Glomerular endothelial cell (primary cell): ENCODE data around the gene DCDC2C. TPM values are rescaled to one million over a fixed set of nuclear protein-coding genes. Genes with fewer than 3 reads are reported as not detected.
"Not testable (repeated sequence)": the region's sequence is repeated elsewhere in the genome, so short reads cannot be mapped to it uniquely, and the experiment has no call there.

Experiments
- DNase-seq: peaks from one replicate; pipeline ENCODE4 v3.0.0-alpha.2; 2011; ENCODE audit warnings: low read depth, low spot score; ENCODE audit errors: extremely low read depth
- total RNA-seq: library from RNA; depleted of rRNA; stranded (reverse); fragments of >200 nt; gene quantifications from 2 replicates; pipeline ENCODE4 v1.2.3, GENCODE V29; 2015

The DCDC2C gene, protein sequence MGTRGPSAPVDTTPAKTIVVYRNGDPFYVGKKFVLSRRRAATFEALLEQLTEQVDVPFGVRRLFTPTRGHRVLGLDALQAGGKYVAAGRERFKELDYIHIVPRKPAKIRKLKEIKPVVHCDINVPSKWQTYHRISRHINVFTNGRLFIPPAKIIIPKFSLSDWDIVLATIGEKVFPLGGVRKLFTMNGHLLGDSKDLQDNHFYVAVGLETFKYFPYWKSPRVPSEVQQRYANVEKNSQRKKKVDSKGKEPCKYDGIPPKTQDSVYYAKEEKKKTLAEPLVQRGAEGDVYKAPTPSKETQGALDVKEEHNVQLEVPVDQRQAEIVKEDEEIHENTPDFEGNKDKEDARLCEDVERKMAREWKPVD
- total RNA-seq: not detected in 2 replicates

GRCh38 chr2:3703236-3703756, at the start of gene DCDC2C:
DCDC2C (plus strand) TSS chr2:3703575; CDS start chr2:3703752, 177 bp downstream.
- no peak for DNase-seq

GRCh38 chr2:3654011-3654410, 49.4 kb upstream of the DCDC2C start:
- DNase-seq: no peak

- DNase-seq: no peak
Observed at GRCh38 chr2:3654531-3655225, 48.7 kb upstream of the DCDC2C start.

- DNase-seq: no peak
Observed at GRCh38 chr2:3655871-3656761, 47.3 kb upstream of the DCDC2C start.

DNA sequence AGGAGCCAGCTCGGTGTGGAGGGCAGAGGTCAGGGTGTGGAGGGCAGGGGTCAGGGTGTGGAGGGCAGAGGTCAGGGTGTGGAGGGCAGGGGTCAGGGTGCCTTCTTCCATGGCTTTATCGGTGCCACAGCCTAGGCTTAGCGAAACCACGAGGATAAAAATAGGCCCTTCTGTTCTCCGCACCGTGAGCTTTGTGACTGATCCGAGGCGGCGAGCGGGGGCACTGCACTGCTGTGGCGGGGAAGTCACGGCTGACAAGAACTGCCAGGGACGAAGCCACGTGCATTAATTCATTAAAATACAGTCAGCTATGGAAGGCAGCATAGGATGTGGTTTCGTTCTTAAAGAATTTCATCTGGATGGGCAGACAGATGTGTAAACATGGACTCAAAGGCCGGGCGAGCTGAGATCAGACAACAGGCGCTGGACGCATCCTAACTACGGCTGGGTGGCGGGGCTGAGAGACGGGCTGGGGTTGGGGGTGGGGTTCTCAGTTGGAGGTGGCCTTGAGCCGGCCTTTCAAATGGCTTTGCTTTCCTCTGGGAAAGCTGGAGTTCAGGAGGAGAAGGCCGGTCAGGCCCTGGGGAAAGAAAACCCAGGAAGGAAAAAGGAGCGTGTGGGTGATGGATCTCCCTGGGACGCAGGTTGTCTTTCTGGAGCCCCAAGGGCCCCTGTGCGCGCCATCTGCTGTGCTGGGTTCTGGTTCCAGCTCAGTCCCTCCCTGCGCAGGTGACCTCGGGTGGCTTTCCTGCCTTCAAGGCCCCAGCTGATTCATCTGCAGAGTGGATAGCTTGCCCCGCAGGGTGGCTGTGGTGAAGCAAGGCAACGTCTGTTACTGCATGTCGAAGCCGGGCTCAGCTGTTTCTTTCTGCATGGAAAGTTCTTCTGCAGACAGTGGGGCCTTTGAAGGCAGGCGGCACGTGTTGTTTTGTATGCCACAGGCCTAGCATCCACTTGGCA, 46.3 kb upstream of the DCDC2C start:
- no peak for DNase-seq

DNA sequence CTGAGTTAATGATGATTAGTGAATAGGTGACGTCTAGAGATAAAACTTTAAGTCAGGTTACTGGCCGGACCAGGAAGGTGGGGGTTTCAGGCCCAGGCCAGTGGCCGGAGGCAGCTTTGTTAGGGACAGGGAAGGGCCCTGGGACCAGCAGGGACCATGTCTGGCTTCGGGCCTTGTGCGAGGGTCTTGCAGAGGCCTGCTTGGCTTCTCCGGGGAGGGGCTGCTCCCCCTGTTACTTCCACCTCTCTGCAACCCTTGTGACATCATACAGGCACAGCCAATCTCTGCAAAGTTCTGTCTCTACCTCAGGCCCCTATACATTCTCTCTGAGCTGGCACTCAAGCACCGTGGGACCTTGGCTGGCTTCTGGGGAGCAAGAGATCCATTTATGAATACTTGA, 45.5 kb upstream of the DCDC2C start, which contains the start of gene ALLC:
TSS of gene ALLC (plus strand) at position 320 of the 400 bp plus-strand sequence. CDS start 12,958 bp downstream, outside the sequence.
- no peak for DNase-seq

DNA sequence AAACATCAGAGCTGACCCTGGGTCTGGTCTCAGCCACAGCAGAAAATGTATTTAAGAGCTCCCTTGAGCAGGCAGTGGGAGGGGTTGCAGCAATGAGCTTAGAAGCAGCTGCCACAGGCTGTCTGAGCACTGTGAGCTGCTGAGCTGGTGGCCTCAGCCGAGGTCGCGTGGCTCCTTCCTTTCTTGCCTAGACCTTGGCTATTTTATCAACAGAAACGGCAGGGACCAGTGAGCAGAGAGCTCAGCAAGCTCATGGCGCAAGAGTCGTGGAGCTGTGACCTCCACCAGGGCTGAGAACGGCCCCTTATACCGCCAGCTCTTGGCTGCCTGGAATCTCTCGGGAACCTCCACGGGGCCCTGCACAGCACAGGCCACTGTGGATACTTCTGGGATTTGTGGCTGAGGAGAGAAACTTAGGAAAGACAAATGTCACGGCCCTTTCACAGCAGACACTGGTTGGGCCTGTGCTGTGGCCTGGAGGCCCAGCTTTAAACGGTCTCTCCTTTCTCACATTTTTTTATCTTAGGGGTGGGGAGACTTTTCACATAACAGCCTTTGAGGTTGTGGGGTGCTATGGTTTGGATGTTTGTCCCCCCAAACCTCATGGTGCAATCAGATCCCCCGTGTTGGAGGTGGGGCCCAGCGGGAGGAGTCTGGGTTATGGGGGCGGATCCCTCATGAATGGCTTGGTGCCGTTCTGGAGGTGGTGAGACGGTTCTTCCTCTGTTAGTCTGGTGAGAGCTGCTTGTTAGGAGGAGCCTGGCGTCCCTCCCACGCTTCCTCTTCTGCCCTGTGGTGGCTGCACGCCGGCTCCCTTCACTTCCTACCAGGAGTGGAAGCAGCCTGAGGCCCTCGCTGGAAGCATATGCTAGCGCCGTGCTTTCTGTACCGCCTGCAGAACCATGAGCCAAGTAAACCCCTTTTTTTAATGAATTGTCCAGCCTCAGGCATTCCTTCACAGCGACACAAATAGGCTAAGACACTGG, 43.6 kb upstream of the DCDC2C start:
- no peak for DNase-seq

- not testable (repeated sequence) for DNase-seq
Observed at GRCh38 chr2:3660640-3661039, 42.7 kb upstream of the DCDC2C start.

- no peak for DNase-seq
Observed at GRCh38 chr2:3661149-3661660, 42.2 kb upstream of the DCDC2C start.

DNA sequence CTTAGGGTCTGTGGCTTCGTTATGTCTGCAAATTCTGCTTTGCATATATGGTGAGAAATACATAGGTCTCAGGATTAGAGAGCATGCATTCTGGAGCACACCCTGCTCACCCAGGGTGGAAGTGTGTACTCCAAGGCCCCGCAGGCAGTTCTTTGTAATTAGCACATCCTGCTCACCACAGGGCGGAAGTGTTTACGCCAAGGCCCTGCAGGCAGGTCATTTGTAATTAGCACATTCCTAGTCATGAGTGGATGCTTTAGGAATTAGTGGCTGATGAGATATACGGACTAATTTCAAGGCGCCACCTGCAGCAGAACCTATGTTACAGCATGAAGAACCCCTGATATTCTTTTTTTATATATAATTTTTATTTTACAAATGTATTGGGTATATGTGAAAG, 41.1 kb upstream of the DCDC2C start:
- DNase-seq: no peak

DNA sequence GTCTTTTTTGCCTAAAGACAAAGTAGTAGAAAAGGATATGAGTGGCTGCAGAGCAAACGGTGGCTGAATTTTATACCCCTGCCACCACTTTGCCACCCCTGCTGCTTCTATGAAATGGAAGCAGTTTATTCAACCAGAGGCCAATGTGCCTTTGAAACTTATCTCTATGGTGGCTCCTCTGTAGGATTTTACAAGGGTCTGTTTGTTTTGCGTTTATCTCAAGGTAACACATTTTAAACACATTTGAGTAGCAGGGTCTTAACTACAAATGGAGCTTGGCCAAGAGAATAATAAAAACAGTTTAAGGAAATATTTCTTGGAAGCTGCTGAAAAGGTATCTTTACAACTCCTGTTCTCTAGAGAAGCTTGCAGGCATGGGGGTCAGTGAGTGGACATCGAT, 39.3 kb upstream of the DCDC2C start:
- no peak for DNase-seq

- DNase-seq: no peak
Observed at GRCh38 chr2:3664925-3665324, 38.5 kb upstream of the DCDC2C start.

- DNase-seq: no peak
Observed at GRCh38 chr2:3665886-3666612, 37.3 kb upstream of the DCDC2C start.

GRCh38 chr2:3666613-3666975, 36.8 kb upstream of the DCDC2C start:
- no peak for DNase-seq

- no peak for DNase-seq
Observed at GRCh38 chr2:3667151-3667631, 36.2 kb upstream of the DCDC2C start.

- DNase-seq: no peak
Observed at GRCh38 chr2:3669656-3670055, 33.7 kb upstream of the DCDC2C start.

DNA sequence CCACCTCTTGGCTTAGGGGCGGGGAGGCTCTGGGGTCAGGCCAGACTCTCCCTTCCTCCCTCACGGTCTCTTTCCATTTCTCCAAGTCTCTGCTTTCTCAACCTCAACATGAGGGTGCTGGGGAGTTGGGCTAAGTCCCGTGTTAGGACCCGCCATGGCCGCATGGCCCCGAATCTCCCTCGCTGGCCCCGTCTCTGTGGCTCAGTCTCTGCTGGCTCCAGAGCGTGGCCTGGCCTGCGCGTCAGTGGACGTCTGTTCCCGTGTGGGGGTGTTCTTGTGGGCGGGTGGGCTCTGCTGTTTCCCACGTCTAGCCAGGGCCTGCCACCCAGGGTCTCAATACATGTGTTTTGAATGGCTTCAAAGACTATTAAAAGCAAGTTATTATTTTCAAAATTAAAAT, 33.0 kb upstream of the DCDC2C start:
- DNase-seq: no peak

DNA sequence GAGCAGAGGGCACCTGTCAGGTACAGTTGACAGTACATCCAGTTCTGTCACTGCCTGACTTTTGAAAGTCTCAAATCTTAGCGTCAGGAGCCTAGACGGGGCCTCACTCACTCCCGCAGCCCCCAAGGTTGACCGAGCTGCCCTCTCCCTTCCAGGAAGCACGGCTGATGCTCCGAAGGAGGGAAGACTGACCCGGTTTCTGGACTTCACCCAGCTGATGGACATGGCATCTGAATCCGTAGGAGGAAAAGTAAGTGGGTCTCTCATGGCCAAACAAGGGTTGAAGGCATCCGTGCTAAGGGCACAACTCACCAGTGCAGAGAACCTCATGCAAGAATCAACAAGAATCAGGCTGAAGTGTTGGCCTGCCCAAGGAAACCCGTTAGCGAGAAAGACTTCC, 32.4 kb upstream of the DCDC2C start:
- DNase-seq: no peak
